PFSK-1 (cell line): Measurements from ENCODE around the gene SVIL.

Experiments used
- FOXP2 ChIP-seq: optimal IDR thresholded peaks from 2 replicates; pipeline ENCODE3; 2011; ENCODE audit warnings: borderline replicate concordance, control low read depth, inconsistent platforms; ENCODE audit not compliant: insufficient read depth; ENCODE audit errors: extremely low read length, extremely low read depth
- POLR2AphosphoS5 ChIP-seq: IDR thresholded peaks from 2 replicates; pipeline ENCODE4 v1.6.1; 2012; ENCODE audit warnings: low read depth, mild to moderate bottlenecking, control low read depth, low read length, moderate library complexity
- SIN3A ChIP-seq: IDR thresholded peaks from 2 replicates; pipeline ENCODE4 v1.6.1; 2012; ENCODE audit warnings: mild to moderate bottlenecking, low read length, moderate library complexity, borderline replicate concordance; ENCODE audit not compliant: insufficient read depth
- TAF1 ChIP-seq: IDR thresholded peaks from 2 replicates; pipeline ENCODE4 v1.6.1; 2012; ENCODE audit warnings: low read length, control low read depth, borderline replicate concordance; ENCODE audit not compliant: insufficient read depth
- TF ChIP-seq, protein P1 (sequence below), 2 experiments: IDR thresholded peaks; 2 replicates each; pipeline versions ENCODE4 v1.6.1 to v1.8.0; 2011 to 2012; ENCODE audit warnings: low read depth in 2 of 2, low read length in 2 of 2, control low read depth in 1 of 2, inconsistent platforms in 1 of 2, mild to moderate bottlenecking in 1 of 2, moderate library complexity in 1 of 2; ENCODE audit not compliant: insufficient read depth in 1 of 2

DNA sequence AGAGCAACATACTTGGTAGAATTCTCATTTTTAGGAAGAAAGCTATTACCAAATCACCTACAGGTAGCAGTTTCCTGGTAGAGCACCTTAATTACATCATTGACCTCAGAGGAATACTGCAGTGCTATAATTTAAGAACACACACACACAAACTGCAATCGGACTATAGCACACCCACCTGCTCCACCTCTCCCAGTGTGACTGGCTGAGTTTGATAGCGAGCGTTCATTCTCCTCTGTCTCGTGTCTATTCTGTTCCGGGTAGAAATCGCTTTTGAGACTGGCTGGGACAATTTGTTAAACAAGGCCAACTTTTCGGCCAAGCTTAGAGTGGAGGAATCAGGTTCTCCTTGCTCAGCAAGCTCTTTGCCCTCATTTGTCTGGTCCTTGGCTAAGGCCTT, 110.5 kb downstream of the SVIL start:
- TF ChIP-seq TAF1 = no peak
- TF ChIP-seq POLR2AphosphoS5 = no peak
- TF ChIP-seq, protein P1, sequence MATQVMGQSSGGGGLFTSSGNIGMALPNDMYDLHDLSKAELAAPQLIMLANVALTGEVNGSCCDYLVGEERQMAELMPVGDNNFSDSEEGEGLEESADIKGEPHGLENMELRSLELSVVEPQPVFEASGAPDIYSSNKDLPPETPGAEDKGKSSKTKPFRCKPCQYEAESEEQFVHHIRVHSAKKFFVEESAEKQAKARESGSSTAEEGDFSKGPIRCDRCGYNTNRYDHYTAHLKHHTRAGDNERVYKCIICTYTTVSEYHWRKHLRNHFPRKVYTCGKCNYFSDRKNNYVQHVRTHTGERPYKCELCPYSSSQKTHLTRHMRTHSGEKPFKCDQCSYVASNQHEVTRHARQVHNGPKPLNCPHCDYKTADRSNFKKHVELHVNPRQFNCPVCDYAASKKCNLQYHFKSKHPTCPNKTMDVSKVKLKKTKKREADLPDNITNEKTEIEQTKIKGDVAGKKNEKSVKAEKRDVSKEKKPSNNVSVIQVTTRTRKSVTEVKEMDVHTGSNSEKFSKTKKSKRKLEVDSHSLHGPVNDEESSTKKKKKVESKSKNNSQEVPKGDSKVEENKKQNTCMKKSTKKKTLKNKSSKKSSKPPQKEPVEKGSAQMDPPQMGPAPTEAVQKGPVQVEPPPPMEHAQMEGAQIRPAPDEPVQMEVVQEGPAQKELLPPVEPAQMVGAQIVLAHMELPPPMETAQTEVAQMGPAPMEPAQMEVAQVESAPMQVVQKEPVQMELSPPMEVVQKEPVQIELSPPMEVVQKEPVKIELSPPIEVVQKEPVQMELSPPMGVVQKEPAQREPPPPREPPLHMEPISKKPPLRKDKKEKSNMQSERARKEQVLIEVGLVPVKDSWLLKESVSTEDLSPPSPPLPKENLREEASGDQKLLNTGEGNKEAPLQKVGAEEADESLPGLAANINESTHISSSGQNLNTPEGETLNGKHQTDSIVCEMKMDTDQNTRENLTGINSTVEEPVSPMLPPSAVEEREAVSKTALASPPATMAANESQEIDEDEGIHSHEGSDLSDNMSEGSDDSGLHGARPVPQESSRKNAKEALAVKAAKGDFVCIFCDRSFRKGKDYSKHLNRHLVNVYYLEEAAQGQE (IDR thresholded peaks at IDR 0.05; ENCODE audit: insufficient read depth in 1 of 2, low read depth in 2 of 2, low read length in 2 of 2) = no peak
- no peak for TF ChIP-seq SIN3A
- no peak for TF ChIP-seq FOXP2
